Endothelial cell of umbilical vein (primary cell): Measurements from ENCODE around the gene SPDYA. TPM values are rescaled to one million over a fixed set of nuclear protein-coding genes. Genes with fewer than 3 reads are reported as not detected.

Experiments
- BruUV-seq: library from RNA; stranded (reverse); fragments of 400-500 nt; replicated peaks from 2 replicates; lab custom pipeline; 2021; lab: Mats Ljungman, UMichigan
- CTCF ChIA-PET: fragments of 300-600, 350-600 bp; sonication (Branson Sonifier 250); formaldehyde crosslinking; loops from one replicate; lab custom pipeline; 2021; ENCODE audit warnings: antibody characterized with exemption, inconsistent platforms; lab: Charles Lee
- POLR2A ChIA-PET: fragments of 300-600, 350-600 bp; sonication (Branson Sonifier 250); formaldehyde crosslinking; loops from one replicate; lab custom pipeline; 2021; ENCODE audit warnings: antibody characterized with exemption, inconsistent platforms; lab: Charles Lee
- DNase-seq: peaks from one replicate; pipeline ENCODE4 v3.0.0-alpha.2; 2011; ENCODE audit warnings: low read depth, low spot score
- FAIRE-seq: peaks from 2 replicates; lab custom pipeline; 2011; peaks lifted over from hg19 to GRCh38; lab: Jason Lieb, UNC
- H2AFZ ChIP-seq: 2 replicates; pipeline ENCODE4 v1.6.0; 2012; ENCODE audit warnings: low read depth, low read length, control low read depth, inconsistent platforms
- H3K27ac ChIP-seq: 2 replicates; pipeline ENCODE4 v1.5.1; 2011; ENCODE audit warnings: low read depth, mild to moderate bottlenecking, control low read depth, low read length, moderate library complexity; ENCODE audit not compliant: insufficient read depth
- H3K27me3 ChIP-seq, 2 experiments: 2 replicates each; pipeline versions ENCODE4 v1.6.0 to v1.6.1; 2011; ENCODE audit warnings: low read length in 2 of 2, mixed read lengths in 1 of 2; ENCODE audit not compliant: control insufficient read depth in 2 of 2, insufficient read depth in 2 of 2
- H3K36me3 ChIP-seq, 2 experiments: 2 replicates in 1 of 2; 3 replicates in 1 of 2; pipeline ENCODE4 v1.5.1; 2011; ENCODE audit warnings: low read length in 2 of 2, mild to moderate bottlenecking in 1 of 2, moderate library complexity in 1 of 2; ENCODE audit not compliant: control insufficient read depth in 2 of 2, insufficient read depth in 2 of 2; ENCODE audit errors: extremely low read depth in 1 of 2
- H3K4me1 ChIP-seq: 3 replicates; pipeline ENCODE4 v1.5.1; 2011; ENCODE audit warnings: mild to moderate bottlenecking, low read length; ENCODE audit not compliant: control insufficient read depth, insufficient read depth; ENCODE audit errors: extremely low read depth
- H3K4me2 ChIP-seq: 2 replicates; pipeline ENCODE4 v1.6.1; 2011; ENCODE audit warnings: low read length, control low read depth, mixed read lengths; ENCODE audit not compliant: insufficient read depth
- H3K4me3 ChIP-seq, 3 experiments: fragments of 200-600 bp in 1 of 3; sonication (generic), shearing (Covaris generic) in 1 of 3; replicated peaks in 1 of 3; 2 replicates each; pipeline ENCODE4 v1.5.1; 2011 to 2016; ENCODE audit warnings: control low read depth in 3 of 3, low read length in 3 of 3, mild to moderate bottlenecking in 2 of 3, inconsistent platforms in 1 of 3, low read depth in 1 of 3, moderate library complexity in 1 of 3; ENCODE audit not compliant: insufficient read depth in 1 of 3
- H3K79me2 ChIP-seq: 2 replicates; pipeline ENCODE4 v1.6.0; 2012; ENCODE audit warnings: low read length, inconsistent platforms; ENCODE audit not compliant: control insufficient read depth, insufficient read depth
- H3K9ac ChIP-seq: replicated peaks from 2 replicates; pipeline ENCODE3; 2011; ENCODE audit warnings: low read length, control low read depth; ENCODE audit not compliant: insufficient read depth; ENCODE audit errors: extremely low read depth
- H3K9me1 ChIP-seq: replicated peaks from 3 replicates; pipeline ENCODE4 v1.6.0; 2011; ENCODE audit warnings: mild to moderate bottlenecking, low read length; ENCODE audit not compliant: control insufficient read depth, insufficient read depth; ENCODE audit errors: extremely low read depth
- H3K9me3 ChIP-seq: replicated peaks from 2 replicates; pipeline ENCODE4 v1.5.1; 2012; ENCODE audit warnings: low read length, inconsistent platforms; ENCODE audit not compliant: control insufficient read depth, insufficient read depth
- H4K20me1 ChIP-seq: replicated peaks from 2 replicates; pipeline ENCODE3; 2011; ENCODE audit warnings: mild to moderate bottlenecking, low read length; ENCODE audit not compliant: control insufficient read depth, insufficient read depth; ENCODE audit errors: extremely low read depth
- CTCF ChIP-seq, 2 donors: IDR thresholded peaks; 1 replicate in 1 of 2; 2 replicates in 1 of 2; pipeline ENCODE4 v1.5.1; 2011; ENCODE audit warnings: low read length in 2 of 2, mild to moderate bottlenecking in 2 of 2, moderate library complexity in 2 of 2, control low read depth in 1 of 2, inconsistent platforms in 1 of 2, low read depth in 1 of 2; ENCODE audit not compliant: insufficient read depth in 1 of 2; ENCODE audit errors: extremely low read depth in 1 of 2
- EZH2 ChIP-seq: IDR thresholded peaks from 2 replicates; pipeline ENCODE4 v1.6.1; 2012; ENCODE audit warnings: borderline replicate concordance, low read depth, mild to moderate bottlenecking, moderate library complexity, low read length, inconsistent platforms; ENCODE audit not compliant: severe bottlenecking
- FOS ChIP-seq: IDR thresholded peaks from 2 replicates; pipeline ENCODE4 v1.6.1; 2011; ENCODE audit warnings: mild to moderate bottlenecking, low read length, moderate library complexity, borderline replicate concordance; ENCODE audit not compliant: insufficient read depth
- GATA2 ChIP-seq: IDR thresholded peaks from 2 replicates; pipeline ENCODE4 v1.7.0; 2011; ENCODE audit warnings: low read depth, mild to moderate bottlenecking, moderate library complexity, mixed read lengths, low read length; ENCODE audit not compliant: insufficient read length, insufficient read depth
- JUN ChIP-seq: IDR thresholded peaks from 2 replicates; pipeline ENCODE4 v1.6.1; 2011; ENCODE audit warnings: borderline replicate concordance, low read depth; ENCODE audit not compliant: insufficient read length, insufficient read depth
- MAX ChIP-seq: IDR thresholded peaks from 2 replicates; pipeline ENCODE4 v1.6.1; 2011; ENCODE audit not compliant: insufficient read depth, insufficient read length
- MYC ChIP-seq: IDR thresholded peaks from one replicate; pipeline ENCODE4 v1.6.1; 2011; ENCODE audit warnings: mild to moderate bottlenecking, low read depth, low read length
- POLR2A ChIP-seq: IDR thresholded peaks from 2 replicates; pipeline ENCODE4 v1.6.1; 2012; ENCODE audit warnings: low read depth, mild to moderate bottlenecking, control low read depth, low read length
- POLR2AphosphoS5 ChIP-seq: IDR thresholded peaks from 2 replicates; pipeline ENCODE4 v1.6.1; 2012; ENCODE audit warnings: low read depth, mild to moderate bottlenecking, control low read depth, low read length, moderate library complexity; ENCODE audit not compliant: insufficient read depth
- dilution Hi-C: fragments of 300-500 bp; cut with MboI; formaldehyde crosslinking; loops from one replicate; pipeline ENCODE4 v1.15.0; 2019; ENCODE audit warnings: low sequenced_read_pairs; ENCODE audit not compliant: extremely low pct_ligation_motif_present
- intact Hi-C: fragments of 100-400 bp; cut with micrococcal nuclease; formaldehyde crosslinking; loops from one replicate; pipeline ENCODE4 v1.10.0; 2022
- polyA plus RNA-seq, 4 experiments: library from polyadenylated mRNA; depleted of rRNA in 3 of 4; stranded (reverse) in 3 of 4; unstranded in 1 of 4; fragments of >200 nt; gene quantifications; 2 replicates each; pipeline versions ENCODE4 v1.2.1 to v1.2.3, GENCODE V29; 2011 to 2012; ENCODE audit warnings: missing spikeins in 1 of 4
- total RNA-seq: library from RNA; stranded (reverse); gene quantifications from 2 replicates; pipeline ENCODE4 v1.2.3, GENCODE V29; 2021

Gene SPDYA
- total and polyA plus RNA-seq, 2 donors (not counting 3 experiments of a cell fraction or from before 2014, with no cell fraction given), result 0.06 to 1.6 TPM

GRCh38 chr2:28796620-28797019 is 14.0 kb upstream of the SPDYA start:
- CTCF ChIA-PET, result no interaction called here
- no peak overlapping the region for H3K27ac ChIP-seq

DNA sequence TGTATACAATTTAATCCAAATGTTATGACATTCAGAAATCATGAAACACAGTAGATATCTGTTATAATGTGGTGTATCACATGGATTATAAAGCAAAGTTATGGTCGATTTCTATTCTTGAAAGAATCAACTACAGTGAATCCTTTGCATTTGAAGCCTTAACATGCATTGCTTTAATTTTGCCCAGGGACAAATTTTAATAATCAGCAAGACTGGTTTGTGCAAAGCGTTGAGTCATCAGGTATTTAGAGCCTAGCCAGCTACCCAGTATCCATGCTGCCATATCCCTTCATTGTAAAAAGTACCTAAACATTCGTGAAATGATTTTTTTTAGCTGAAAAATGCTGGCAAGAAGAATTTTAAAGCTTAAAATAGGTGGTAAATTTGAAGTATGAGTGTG is 8.9 kb upstream of the SPDYA start:
- ChIA-PET CTCF (interaction anchor here (0.5 to 2.2 kb wide), 4 partner anchors 19 to 235 kb away, joined by 3 to 12 read pairs (median 4); no protein-coding TSS in a partner anchor), POLR2A (no interaction called here)
- intact Hi-C loops (no loop called here), dilution Hi-C loops (no loop called here)
- H3K9me3 ChIP-seq, result no peaks in the 10 kb centered on the region
- no peak overlapping the region for H3K27ac ChIP-seq
- DNase-seq (no peak), FAIRE-seq (no peak)
- H3K27me3 ChIP-seq, result no peaks in the 10 kb centered on the region
- BruUV-seq, result no TSS peak
- peaks cover 4% of the 10 kb centered on the region for H4K20me1 ChIP-seq
- TF ChIP-seq EZH2 (no peak), CTCF (IDR thresholded peaks at IDR 0.05; ENCODE audit: extremely low read depth in 1 of 2, insufficient read depth in 1 of 2, low read depth in 1 of 2, low read length in 2 of 2) (no peak), JUN (no peak), GATA2 (no peak), MYC (no peak), FOS (no peak), POLR2A (no peak), POLR2AphosphoS5 (no peak), MAX (no peak)
- H3K4me3 ChIP-seq, result no peak overlapping the region
- no peak overlapping the region for H2AFZ ChIP-seq
- peaks cover 2 to 8% of the 10 kb centered on the region in 2 experiments for H3K36me3 ChIP-seq
- H3K79me2 ChIP-seq, result peaks cover 12% of the 10 kb centered on the region
- H3K9me1 ChIP-seq, result no peaks in the 10 kb centered on the region
- H3K9ac ChIP-seq, result no peak overlapping the region
- no peak overlapping the region for H3K4me2 ChIP-seq
- no peaks in the 10 kb centered on the region for H3K4me1 ChIP-seq

More at GRCh38 chr2:28796620-28797019, 14.0 kb upstream of the SPDYA start:
- no peak overlapping the region for H3K4me3 ChIP-seq
- peaks cover 30% of the 10 kb centered on the region for H3K79me2 ChIP-seq
- H2AFZ ChIP-seq, result no peak overlapping the region
- H3K4me2 ChIP-seq, result no peak overlapping the region
- FAIRE-seq, result no peak
- H3K9me3 ChIP-seq, result no peaks in the 10 kb centered on the region
- H3K9me1 ChIP-seq, result no peaks in the 10 kb centered on the region
- no TSS peak for BruUV-seq
- dilution Hi-C loops, result no loop called here
- peaks cover 2 to 11% of the 10 kb centered on the region in 2 experiments for H3K36me3 ChIP-seq
- no peak for TF ChIP-seq POLR2AphosphoS5
- no peaks in the 10 kb centered on the region for H3K4me1 ChIP-seq
- H4K20me1 ChIP-seq, result no peaks in the 10 kb centered on the region
- no peaks in the 10 kb centered on the region for H3K27me3 ChIP-seq
- H3K9ac ChIP-seq, result no peak overlapping the region
- POLR2A ChIA-PET, result no interaction called here
- DNase-seq, result no peak
- intact Hi-C loops, result no loop called here
